DMS53 treated with DMSO at 0.1 percent for 48 hours (cell line): ENCODE data around the gene BCORL1.
A peak's percentile ranks its signal among the peaks of the same experiment; 100 is the strongest.

Experiments used
- DNase-seq: peaks from one replicate; lab custom pipeline; 2025; ENCODE audit not compliant: unreplicated experiment; lab: John Stamatoyannopoulos, UW

Gene BCORL1

DNA sequence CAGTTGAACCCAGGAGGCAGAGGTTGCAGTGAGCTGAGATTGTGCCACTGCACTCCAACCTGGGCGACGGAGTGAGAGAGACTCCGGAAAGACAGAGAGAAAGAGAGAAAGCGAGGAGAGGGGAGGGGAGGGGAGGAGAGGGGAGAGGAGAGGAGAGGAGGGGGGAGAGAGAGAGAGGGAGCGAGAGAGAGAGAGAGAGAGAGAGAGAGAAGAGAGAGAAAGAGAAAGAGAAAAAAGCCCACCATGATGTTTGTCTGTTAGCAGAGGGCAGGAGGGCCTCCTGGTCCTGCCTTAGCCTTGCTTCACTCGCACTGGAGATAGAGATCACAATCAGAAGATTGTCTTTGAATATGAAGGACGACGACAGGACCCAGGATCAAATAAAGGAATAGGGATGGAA lies 18.7 kb upstream of the BCORL1 start:
- no peak for DNase-seq

GRCh38 chrX:129965166-129965565 lies 17.3 kb upstream of the BCORL1 start:
- no peak for DNase-seq

DNA sequence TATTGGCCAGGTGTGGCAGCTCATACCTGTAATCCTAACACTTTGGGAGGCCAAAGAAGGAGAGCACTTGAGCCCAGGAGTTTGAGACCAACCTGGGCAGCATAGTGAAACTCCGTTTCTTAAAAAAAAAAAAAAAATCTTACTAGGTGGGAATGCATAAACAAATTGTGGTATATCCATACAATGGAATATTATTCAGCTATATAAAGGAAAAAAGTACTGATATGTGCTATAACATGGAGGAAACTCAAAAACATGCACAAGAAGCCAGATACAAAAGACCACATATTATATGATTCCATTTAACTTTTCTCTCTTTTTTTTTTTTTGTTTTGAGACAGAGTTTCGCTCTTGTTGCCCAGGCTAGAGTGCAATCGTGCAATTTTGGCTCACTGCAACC lies 13.5 kb upstream of the BCORL1 start:
- no peak for DNase-seq

DNA sequence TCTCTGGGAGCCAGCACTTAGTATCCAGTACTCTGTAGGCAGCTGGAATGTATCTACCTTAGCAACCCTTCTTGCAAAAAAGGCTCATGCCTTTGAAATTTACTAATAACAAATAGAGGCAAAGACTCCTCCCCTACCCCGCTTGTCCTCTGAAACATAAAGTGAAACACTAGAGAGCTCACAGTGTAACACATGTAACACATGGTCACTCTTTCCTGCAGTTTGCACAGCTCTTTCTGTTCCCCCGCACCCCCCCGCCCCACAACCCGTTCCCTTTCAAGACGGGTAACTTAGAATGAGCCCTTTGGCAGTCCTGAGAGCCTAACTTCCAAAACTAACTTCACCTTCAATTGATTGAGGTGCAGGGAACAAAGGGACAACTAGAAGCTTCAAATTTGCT lies 6.0 kb upstream of the BCORL1 start:
- DNase-seq: no peak

GRCh38 chrX:129979207-129979920 lies 3.1 kb upstream of the BCORL1 start:
- peak; percentile 24 for DNase-seq

DNA sequence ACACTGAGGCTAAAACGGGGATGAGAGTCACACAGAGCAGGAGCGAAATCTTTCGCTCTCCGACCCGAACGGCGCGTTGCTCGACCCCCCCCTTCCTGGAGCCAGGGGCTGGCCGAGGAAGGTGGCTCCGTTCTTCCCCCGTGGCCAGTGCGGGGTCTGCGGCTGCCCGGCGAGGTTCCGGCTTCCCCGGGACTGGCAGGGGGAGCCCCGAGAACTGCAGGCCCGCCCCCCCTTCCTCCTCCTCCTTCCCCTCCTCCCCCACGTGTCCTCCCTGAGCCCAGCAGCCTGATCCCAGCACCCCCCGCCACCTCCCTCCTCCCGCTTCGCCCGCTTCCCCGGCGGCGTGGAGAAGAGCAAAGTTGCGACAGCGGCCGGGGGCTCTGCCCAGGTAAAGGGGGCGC lies 2.4 kb upstream of the BCORL1 start:
- DNase-seq: no peak

GRCh38 chrX:129980540-129981199 lies 1.8 kb upstream of the BCORL1 start:
- peak; percentile 3 for DNase-seq

GRCh38 chrX:129981200-129981553 lies 1.3 kb upstream of the BCORL1 start:
- no peak for DNase-seq

DNA sequence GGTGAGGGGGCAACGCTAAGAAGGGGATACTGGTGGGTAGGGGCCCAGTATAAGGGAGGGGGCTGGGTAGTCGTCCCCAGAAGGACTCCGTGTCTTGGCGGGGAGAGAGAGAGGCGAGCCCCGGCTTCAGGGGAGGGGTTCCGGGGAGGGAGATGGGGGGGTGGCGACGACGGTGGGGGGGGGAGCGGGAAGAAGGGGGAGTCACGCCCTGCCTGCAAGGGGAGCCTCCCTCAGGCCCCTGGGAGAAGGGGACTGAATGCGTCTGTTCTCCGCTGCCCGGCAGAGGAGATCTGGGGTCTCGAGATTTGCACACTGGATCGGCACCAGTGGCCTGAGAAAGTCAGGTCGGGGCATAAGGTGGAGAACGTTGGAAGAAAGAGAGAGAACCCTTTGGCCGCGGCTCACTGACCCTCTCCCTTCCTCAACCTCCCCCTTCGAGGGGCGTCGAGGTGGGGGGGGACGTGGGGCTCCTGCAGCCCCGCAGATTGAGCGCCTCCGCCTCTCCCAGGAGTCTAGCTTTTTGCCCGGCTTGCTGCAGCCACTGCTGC lies 609 bp upstream of the BCORL1 start:
- no peak for DNase-seq

GRCh38 chrX:129983575-129984110 lies 1.2 kb downstream of the BCORL1 start:
- no peak for DNase-seq

DNA sequence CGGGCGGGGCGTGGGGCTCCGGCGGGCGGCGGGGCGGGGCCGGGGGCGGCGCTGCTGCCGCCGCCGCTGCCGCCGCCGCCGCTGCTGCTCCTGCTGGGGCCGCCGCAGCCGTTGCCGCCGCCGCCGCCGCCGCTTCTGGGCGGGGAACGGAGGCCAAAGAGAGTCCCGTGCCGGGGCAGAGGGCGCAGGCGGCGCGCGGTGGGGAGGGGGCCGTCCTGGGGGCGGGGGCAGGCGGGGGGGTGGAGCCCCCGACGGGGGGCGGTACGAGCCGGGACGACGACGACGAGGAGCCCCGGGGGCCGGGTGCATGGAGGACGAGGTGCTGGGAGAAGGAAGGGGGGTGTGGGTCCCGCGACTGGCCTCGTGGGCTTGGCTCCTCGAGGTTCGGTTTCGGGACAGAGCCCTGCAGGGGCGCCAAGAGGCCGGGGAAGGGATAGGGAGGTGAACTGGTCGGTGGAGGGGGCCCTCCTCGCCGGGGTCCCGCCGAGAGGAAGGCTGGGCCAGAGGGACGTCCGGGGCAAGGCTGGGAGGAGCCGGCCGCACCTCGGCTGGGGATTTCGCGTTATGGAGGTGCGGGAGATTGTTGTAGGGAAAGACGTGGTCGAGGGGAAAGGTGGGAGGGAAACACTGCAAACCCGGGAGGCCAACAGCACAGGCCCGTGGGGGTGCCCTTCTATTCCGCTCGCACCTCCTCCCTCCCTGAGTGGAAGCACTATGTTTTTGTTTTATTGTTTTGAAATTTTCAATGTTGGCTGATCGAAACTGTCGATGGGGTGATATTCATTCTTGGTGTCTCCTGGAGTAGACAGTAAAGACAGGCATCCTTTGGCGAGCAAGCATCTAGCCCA lies 1.9 kb downstream of the BCORL1 start:
- no peak for DNase-seq

GRCh38 chrX:129987871-129988270 lies 5.4 kb downstream of the BCORL1 start:
- DNase-seq: no peak

GRCh38 chrX:129992181-129992580 lies 9.7 kb downstream of the BCORL1 start:
- DNase-seq: no peak

DNA sequence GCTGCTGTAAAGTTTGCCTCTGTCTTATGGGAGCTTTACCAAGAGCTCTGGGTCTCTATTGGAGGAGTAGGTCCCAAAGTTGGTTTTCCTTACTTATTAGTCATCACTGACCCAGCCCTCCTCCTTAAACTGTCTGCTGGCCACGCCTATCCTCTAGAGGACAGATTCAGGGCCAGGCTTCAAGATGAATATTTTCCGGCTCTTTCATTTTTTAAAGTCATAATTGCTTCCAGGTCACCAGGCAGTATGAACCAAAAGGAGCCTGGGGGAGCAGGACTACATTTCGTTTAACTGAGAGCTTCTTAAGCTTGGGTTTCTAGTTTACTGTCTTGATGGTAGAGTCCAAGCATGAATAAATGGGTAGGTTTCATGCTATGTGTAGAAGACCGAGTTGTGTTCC lies 13.7 kb downstream of the BCORL1 start:
- no peak for DNase-seq

GRCh38 chrX:129997086-129997485 lies 14.7 kb downstream of the BCORL1 start:
- no peak for DNase-seq

DNA sequence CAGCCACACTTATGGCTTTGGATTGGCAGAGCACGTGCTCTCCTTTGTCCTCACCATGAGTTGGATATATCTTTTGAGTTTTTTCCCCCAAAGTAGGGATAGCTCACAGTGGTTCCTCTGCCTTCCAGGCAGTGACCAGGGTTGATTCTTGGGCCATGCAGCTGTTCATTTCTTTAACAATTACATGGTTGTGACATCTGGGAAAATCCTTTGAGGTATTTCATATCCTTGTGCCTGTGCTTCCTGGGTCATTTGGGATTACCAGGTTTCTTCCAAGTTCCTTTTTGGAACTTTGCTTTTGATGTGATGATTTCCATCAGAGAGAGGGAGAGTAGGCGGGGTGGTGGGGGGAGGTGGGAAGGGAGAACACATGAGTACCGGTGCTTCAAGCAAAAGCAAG lies 15.6 kb downstream of the BCORL1 start:
- DNase-seq: no peak

GRCh38 chrX:130001893-130002292 lies 19.5 kb downstream of the BCORL1 start:
- no peak for DNase-seq

- no peak for DNase-seq
Observed at GRCh38 chrX:130002541-130002940, 20.1 kb downstream of the BCORL1 start.

GRCh38 chrX:130005089-130005807 lies 22.8 kb downstream of the BCORL1 start:
- DNase-seq: no peak

DNA sequence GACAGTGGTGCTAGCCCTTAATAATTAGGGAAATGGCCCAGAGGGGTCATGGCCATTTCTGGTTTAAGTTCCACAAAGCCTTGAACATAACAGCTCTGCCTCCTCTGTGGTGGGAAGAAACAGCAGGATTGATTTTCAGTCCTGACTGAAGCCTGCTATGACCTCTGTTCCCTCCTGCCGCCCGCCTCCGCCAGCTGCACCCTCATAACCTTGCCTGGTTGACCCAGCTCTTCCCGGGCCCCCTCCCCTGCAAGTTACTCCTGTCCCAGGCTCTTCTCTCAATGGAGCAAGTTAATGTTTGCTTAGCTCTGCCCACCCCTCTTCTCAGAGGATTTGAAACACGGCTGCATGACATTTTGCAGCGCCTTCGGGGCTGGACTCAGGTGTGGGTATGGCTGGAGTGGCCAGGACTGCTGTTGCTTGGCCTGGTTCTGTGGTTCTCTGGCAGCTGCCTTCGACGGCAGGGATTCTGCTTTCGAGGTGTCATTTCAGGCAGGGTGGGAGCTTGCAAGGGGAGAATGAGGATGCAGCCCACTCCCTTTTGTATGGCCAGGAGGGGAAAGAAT lies 27.3 kb downstream of the BCORL1 start:
- no peak for DNase-seq

GRCh38 chrX:130012683-130013082 lies 30.2 kb downstream of the BCORL1 start:
- DNase-seq: no peak
